NT2/D1 (cell line): ENCODE results near the gene ALMS1.

Experiments
- DNase-seq: peaks from one replicate; pipeline ENCODE4 v3.0.0-alpha.2; 2011; ENCODE audit warnings: low read depth, low spot score
- H3K27me3 ChIP-seq: 2 replicates; pipeline ENCODE4 v1.6.0; 2011; ENCODE audit warnings: mild to moderate bottlenecking; ENCODE audit not compliant: insufficient read length, insufficient read depth
- H3K36me3 ChIP-seq: 2 replicates; pipeline ENCODE4 v1.6.1; 2011; ENCODE audit warnings: mild to moderate bottlenecking, low read length, mixed read lengths; ENCODE audit not compliant: insufficient read depth, insufficient read length
- H3K4me1 ChIP-seq: 2 replicates; pipeline ENCODE4 v1.5.1; 2011; ENCODE audit not compliant: insufficient read depth, insufficient read length
- H3K4me3 ChIP-seq: 2 replicates; pipeline ENCODE4 v1.5.1; 2011; ENCODE audit warnings: low read depth; ENCODE audit not compliant: insufficient read length
- H3K9ac ChIP-seq: 2 replicates; pipeline ENCODE4 v1.6.0; 2011; ENCODE audit warnings: low read depth; ENCODE audit not compliant: insufficient read length
- H3K9me3 ChIP-seq: 2 replicates; pipeline ENCODE4 v1.5.1; 2011; ENCODE audit warnings: mild to moderate bottlenecking, low read length; ENCODE audit not compliant: insufficient read depth
- SUZ12 ChIP-seq: IDR thresholded peaks from 2 replicates; pipeline ENCODE4 v1.6.1; 2011; ENCODE audit not compliant: insufficient read length, insufficient read depth; ENCODE audit errors: extremely low read depth
- YY1 ChIP-seq: IDR thresholded peaks from 2 replicates; pipeline ENCODE4 v1.6.1; 2011; ENCODE audit not compliant: insufficient read length, insufficient read depth
- ZNF274 ChIP-seq: IDR thresholded peaks from 2 replicates; pipeline ENCODE4 v1.6.1; 2011; ENCODE audit warnings: mild to moderate bottlenecking, low read depth, low read length

ALMS1 gene

DNA sequence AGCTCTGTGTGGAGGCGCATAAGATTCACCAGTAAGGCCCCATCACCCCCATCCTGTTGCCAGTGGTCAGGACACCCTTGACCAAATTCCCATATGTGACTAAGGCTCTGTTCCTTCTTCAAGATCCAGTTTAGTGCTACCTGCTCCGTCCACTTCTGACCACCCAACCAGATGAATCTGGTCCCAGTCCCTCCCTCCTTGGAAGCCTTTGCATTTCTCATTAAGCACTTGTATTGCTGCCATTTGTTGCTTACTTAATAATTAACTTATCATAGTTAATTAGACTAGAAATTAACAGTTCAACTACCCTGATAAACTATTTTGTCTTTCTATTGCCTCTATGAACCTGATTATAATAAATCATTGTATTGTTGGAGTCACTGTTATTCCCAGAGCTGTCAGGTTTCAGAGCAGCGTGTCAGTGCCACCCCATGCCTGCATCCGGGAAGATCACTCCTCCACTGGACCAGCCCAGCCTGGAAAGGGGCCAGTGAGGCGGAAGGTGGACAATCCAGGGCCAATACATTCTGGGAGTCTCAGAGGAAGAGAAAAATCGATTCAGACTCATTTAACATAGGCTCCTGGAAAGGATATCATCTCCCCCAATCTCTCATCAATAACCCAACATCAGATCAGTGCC is 266.1 kb downstream of the ALMS1 start:
- TF ChIP-seq YY1: no peak
- no peak overlapping the region for H3K9ac ChIP-seq
- no peak for DNase-seq
- peaks cover 14% of the 10 kb centered on the region; the same call in 1 of the 2 replicates for H3K9me3 ChIP-seq
- no peaks in the 10 kb centered on the region for H3K27me3 ChIP-seq
- H3K4me3 ChIP-seq: no peak overlapping the region
- no peaks in the 10 kb centered on the region for H3K4me1 ChIP-seq
- H3K36me3 ChIP-seq: no peaks in the 10 kb centered on the region

DNA sequence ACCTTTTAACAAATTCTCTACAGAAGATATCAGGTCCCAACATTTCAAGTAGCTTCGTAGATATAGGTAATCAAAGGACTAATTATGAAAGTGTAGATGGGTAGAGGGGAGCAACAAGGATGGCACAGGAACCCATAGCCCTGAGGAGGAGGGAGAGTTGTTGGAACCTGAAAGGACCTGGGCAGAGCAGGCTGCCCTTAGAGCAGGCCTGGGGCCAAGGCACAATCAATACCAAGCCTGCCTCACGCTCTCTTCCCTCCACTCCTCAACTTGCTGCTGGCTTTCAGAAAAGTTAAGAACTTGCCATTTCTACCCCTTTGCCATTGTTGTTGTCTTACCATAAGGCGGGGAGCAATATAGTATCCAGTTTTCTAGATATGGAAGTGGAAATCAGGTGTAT is 266.7 kb downstream of the ALMS1 start:
- Histone ChIP-seq H3K27me3 (no peaks in the 10 kb centered on the region), H3K4me1 (no peaks in the 10 kb centered on the region), H3K4me3 (no peak overlapping the region), H3K36me3 (no peaks in the 10 kb centered on the region), H3K9me3 (peaks cover 14% of the 10 kb centered on the region; the same call in 1 of the 2 replicates), H3K9ac (no peak overlapping the region)
- TF ChIP-seq SUZ12 (no peak), YY1 (no peak), ZNF274 (no peak)
- no peak for DNase-seq

DNA sequence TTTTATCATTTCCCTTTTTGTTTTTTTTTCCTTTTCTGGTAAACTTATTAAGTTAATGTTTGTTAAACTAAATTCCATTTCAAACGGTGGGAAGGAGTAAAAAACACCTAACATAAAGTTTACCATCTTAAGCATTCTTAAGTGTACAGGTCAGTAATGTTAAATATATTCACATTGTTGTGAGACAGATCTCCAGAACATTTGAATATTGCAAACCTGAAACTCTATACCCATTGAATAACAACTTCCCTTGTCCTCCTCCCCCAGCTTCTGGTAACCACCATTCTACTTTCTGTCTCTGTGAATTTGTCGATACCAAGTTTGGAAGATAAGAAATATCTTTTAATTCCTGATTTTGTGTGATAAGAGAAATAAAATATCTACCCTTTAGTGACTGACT is 268.5 kb downstream of the ALMS1 start:
- H3K9ac ChIP-seq: no peak overlapping the region
- no peaks in the 10 kb centered on the region for H3K9me3 ChIP-seq
- TF ChIP-seq YY1 (no peak), ZNF274 (no peak)
- no peaks in the 10 kb centered on the region for H3K4me1 ChIP-seq
- DNase-seq: no peak
- no peaks in the 10 kb centered on the region for H3K36me3 ChIP-seq
- no peaks in the 10 kb centered on the region for H3K27me3 ChIP-seq
- H3K4me3 ChIP-seq: no peak overlapping the region
